GM18526 (cell line): Measurements from ENCODE around the gene VPS13D.

Experiments used
- POLR2A ChIP-seq: IDR thresholded peaks from 3 replicates; pipeline ENCODE4 v1.6.1; 2011; ENCODE audit not compliant: insufficient read length; ENCODE audit errors: extremely low read depth

VPS13D gene

DNA sequence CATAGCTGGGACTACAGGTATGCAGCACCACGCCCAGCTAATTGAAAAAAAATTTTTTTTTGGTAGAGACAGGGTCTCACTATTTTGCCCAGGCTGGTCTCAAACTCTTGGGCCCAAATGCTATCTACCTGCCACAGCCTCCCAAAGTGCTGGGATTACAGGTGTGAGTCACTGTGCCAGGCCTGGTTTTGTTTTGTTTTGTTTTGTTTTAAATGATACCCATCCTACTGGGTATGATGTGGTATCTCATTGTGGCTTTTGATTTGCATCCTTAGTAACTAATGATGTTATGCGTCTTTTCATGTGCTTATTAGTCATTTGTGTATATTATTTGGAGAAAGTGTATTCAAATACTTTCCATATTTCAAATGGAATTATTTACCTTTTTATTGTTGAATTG, 142.3 kb downstream of the VPS13D start:
- TF ChIP-seq POLR2A: no peak

DNA sequence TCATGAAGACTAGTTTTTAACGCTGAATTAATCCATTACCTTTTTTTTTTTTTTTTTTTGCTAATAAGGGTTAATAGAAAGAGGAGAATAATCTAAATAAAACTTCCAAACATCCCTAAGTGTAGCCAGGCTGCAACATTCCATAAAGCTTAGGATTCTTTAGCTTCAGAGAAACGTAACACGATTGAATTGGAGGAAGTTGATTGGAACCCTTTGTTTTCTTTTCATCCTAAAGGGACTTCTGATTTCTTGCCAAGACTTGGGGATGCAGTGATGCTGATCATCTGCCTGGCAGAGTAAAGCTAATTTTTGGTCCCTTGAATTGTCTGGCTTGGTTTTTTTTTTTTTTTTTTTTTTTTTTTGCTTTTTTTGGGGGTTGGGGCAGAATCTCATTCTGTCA, 142.9 kb downstream of the VPS13D start:
- no peak for TF ChIP-seq POLR2A

DNA sequence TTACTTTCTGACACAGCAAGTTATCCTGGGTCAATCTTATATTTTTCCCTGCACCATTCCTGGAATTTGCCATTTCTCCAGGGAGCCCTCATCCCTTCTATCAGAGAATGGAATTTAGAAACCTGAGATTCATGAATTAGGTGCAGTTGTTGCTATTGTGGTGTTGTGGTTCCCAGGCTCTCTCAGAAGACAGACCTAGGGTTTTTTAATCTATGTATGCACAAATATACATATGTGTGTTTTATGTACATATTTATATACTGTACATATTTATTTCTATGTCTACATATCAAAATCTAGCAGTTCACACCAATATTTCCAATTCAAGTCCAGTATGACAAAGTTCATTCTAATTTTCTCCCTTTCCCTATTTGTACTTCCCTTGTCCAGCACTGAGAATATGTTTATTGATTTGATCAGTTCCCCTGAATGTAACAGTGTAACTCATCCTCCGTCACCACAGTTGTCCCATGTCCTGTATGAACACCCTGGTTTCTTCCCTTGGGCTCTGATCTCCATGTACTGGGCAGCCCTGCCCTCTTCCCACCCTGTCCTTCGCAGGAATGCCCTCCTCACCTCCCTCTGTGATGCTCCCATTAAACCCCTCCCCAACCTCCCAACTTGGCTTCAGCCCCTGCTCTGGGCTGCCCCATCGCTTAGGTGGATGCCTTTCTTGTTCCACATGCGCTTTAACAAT, 145.5 kb downstream of the VPS13D start:
- TF ChIP-seq POLR2A: no peak

DNA sequence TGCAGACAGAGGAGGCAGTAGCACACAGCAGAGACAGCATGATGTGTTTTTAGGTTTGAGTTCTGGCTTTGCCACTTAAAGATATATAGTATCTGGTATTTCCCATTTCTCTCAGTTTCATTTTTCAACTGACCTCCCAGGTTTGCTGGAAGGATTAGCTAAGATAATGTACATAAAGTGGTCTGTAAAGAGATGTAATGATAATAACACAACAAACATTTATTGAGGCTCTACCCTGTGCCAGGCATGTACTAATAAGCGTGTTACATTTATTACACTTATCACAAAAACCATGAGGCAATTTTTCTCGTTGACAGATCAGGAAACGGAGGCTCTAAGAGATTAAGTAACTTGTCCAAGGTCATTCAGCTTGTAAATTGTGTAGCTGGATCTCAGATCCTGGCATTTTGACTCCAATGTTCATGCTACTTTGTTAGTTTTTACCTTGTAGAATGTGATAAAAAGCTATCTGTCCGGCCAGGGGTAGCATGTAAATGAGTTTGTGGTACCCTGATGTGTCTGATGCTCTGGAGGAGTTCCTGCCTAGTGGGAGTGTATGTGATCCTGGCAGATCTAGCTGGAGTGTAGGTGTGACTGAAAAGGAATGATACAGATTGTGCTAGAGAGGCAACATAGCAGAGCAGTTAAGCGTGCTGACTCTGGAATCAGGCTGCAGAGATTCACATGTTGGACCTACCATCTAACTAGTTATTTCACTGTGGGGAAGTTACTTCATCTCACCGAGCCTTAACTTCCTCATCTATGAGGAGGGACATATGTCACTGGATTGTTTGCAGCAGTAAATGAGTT, 146.6 kb downstream of the VPS13D start:
- TF ChIP-seq POLR2A: no peak

DNA sequence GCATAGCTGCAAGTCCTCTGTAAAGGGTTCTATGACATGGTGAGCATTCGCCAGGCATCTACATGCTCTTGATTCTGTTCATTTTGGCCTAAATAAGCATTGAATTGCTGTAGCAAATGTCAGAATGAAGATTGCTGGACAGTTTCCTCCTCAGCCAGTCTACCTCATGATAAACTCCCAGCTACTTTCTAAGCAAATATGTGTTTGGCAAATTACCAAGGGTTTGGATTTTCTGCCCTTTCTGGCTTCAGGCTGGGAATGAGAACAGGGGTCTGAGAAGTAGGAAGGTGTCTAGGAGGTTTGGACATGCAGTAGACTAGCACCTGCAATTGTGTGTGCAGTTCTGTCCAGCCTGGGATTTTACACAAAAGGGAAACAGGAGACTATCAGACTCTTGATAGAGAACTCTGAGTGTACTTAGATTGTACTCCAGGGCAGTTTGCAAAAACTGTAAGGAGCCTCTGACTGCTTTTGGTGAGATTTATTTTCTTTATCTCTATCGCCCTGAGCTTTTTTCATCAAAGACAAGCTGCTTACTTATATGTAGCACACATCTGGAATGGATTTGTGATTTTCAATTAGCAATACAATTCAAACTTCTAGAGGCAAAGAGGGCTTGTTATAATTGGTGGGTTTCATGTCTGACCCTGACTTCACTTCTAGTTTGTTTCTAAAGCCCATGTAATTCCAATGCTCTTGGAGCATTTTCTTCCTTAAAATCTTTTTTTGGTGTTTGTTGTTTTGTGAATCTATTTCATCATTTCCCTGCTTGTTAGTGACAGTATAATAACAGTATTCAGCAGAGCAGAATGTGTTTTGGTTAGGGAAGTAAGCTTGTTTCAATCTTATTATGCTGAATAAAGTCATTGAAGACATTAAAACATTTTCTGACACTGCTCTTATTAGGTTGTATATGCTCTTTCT, 150.8 kb downstream of the VPS13D start:
- TF ChIP-seq POLR2A: no peak

DNA sequence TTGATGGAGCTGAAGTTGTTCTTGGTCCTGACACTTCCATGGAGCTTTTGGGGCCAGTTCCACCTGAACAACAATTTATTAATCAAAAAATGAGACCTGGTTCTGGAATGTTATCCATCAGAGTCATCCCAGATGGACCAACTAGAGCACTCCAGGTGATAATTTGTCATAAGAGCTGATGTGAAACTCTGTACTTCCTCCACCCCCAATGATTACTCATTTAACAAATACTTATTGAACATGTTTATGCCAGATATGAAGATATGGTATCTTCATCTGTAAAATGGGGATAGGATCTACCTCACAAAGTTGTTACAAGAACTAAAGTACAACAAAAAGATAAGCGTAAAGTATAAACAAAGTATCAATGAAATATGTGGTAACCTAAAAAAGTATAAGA, 153.2 kb downstream of the VPS13D start:
- no peak for TF ChIP-seq POLR2A

DNA sequence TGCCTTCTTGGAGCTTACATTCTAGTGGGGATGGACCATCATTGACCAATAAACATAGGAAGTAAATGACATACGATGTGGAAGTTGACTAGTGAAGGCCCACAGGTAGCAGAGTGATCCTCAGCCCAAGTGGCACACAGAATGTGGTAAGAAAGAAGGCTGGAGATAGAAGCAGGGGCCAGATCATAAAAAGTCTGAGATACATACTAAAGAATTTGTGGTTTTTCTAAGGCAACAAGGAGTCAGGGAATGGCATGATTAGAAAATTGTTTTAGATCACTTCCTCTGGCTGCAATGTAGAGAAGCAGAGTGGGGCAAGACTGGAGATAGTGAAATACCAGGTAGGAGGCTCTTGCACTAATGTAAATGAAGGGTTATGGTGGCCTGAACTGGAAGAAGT, 154.0 kb downstream of the VPS13D start:
- no peak for TF ChIP-seq POLR2A

DNA sequence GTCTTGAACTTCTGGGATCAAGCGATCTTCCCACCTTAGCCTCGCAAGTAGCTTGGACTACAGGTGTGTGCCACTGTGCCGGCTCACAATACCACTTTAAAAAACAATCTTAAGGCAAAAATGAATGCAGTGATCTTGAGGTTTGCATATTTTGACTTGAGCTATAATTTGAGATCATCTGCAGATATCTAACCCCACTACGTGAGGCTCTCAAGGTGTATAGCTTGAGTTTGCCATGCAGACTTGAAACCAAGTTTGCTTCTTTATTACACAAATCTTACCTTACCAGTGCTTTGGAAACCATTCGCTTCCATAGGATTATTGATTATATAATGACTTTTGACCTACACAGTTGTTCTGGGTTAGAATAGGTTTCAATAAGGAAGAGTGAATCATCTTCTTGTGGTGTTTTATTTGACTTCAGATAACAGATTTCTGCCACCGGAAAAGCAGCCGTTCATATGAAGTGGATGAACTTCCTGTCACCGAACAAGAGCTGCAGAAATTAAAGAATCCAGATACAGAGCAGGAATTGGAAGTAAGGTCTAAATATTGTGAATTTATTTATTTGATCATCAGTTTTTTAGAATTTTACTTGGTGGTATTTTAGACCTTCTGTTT, 155.1 kb downstream of the VPS13D start:
- no peak for TF ChIP-seq POLR2A

DNA sequence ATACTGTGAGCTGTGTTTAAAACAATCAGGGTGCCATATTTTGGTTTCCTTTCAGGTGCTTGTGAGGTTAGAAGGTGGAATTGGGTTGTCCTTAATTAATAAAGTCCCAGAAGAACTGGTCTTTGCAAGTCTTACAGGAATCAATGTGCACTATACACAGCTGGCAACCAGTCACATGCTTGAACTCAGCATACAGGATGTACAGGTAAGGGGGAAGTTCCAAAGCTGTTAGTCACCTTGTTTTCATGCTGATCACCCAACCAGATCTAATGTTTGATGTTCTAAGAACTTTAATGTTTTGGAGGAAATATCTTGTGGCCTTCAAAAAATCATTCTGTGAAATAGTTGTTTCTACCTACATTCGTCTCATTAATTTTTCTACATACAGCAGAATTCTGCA, 156.3 kb downstream of the VPS13D start:
- no peak for TF ChIP-seq POLR2A

DNA sequence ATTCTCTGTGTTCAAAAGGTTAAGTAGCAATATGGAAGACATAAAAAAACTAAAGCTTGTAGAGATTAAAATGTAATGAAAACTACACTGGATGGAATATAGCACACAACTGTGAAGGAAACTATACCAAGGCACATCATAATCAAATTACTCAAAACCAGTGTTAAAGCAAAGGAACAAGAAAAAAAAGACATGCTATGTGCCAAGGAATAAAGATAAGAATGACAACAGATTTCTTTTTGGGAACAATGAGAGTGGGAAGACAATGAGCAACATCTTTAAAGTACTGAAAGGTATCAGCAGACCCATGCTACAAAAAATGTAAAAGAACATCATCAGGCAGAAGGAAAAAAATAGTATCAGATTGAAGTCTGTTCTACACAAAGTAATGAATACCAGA, 157.8 kb downstream of the VPS13D start:
- no peak for TF ChIP-seq POLR2A

DNA sequence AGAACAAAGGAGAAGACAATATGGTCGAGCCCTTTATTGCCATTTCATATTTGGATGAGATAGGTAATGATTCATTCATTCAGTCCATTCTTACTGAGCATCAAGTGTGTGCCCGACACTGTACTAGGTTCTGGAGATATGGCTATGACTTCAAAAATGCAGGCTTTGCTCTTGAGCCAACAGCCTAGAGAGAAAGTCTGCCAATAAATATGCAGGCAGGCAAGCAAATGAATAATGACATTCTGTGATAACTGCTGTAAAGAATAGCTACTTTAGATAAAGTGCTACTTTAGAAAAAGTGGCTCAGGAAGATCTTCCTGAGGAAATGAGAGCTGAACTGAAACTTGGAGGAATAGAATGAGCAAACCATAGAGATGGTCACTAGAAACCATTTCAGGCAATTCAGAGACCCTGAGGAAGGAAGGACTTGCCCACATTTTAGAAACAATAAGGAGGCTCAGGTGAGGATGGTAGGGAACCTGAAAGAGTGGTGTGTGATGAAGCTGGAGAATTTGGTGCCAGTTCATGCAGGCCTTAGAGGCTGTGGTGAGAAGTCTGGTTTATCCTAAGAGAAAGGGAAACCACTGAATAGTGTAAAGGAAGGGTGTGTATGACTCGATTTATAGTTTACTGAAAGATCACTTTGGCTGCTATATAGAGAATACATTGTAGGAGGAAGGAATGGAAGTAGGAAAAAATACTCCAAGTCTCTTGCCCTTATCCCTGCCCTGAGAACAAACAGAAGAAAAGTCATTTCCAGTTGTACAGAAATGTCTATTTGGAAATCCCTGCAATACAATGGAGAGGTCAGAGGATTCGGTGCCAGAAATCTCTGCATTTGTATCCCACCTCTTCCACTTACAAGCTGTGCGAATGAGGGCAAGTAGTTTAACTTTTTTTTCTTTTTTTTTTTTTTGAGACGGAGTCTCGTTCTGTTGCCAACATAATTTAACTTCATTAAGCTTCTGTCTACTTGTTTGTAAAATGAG, 167.9 kb downstream of the VPS13D start:
- TF ChIP-seq POLR2A: no peak

DNA sequence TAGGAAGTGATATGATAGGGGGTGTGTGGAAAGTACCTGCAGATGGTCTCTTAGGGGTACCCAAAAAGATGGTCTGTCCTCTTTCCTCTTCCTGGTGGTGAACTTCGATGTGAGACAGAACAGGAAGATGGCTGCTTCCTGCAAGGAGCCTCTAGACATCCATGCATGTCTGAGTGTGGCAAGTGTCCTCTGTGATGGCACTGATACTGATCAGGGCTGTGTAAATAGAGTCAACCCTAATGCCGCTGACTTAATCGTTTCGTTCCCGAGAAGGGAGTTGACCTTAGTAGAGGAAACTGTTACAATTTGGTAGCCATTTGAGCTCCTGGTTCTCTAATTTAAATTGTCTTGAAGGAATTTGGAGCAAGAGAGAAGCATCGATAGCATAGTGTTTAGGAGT, 168.6 kb downstream of the VPS13D start:
- TF ChIP-seq POLR2A: no peak

DNA sequence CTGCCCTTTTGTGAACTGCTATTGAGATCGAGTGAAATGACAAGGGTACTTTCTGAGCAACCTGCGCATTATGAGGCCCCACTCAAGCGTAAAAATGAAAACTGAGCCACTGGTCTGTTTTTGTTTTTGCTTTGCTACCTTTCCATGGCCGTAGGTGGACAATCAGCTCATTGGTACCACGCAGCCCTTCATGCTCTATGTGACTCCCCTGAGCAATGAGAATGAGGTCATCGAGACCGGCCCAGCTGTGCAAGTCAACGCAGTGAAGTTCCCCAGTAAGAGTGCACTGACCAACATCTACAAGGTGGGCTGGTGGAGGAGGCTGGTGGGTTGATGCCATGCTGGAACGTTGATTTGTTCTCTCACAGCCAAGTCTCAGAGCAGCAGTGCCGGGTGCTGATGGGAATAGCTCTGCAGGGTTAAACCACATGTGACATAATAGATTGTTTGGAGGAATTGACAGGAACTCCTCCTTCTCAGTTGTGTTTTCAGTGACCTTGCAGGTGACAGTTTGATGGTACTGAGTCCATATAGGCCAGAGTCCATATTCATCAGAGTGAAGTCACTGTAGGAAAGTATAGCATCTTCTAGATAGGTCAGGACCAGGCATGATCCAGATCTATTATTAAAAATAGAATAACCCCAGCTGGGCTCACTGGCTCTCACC, 170.3 kb downstream of the VPS13D start:
- no peak for TF ChIP-seq POLR2A

DNA sequence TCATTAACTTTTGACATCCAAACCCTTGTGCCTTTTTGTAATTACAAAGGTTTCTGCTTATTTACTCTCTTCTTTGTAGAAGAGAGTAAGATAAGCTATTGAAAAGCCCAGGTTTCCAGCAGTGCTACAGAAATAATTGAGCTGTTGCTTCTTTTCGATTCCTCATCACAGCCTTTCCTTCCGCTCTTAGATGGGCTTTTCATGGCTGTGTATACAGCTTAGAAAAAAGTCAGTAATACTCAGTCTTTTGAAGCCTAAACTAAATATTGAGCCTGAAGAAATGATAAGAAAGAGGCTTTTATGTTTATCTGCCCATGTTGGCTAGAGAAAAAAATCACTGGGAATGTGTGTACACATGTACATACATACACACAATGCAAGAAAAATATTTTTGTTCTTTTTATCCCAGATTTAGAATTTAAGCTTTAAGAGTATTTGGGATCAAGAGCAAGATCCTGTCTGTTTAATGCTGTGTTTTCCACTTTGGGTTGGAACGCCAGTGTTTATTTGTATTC, 172.4 kb downstream of the VPS13D start:
- TF ChIP-seq POLR2A: no peak

DNA sequence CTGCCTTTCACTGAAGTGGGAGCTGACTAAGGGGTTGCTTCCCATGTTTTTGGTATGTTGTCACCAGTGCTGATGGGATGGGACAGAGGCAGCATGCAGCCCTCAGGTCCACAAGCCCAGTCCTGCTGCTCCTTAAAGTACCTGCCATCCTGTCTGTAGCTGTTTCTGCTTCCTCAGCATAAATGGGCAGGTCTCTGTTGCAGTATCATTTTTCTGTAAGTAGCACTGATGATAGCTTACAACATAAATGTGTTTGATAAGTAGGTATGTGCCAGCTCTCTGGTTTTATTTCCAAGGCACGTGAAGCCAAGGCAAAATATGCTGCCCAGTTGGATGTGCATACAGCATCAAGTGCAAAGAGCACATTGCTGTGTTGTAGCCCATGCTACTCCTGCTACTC, 173.0 kb downstream of the VPS13D start:
- TF ChIP-seq POLR2A: no peak
